Right forelimb (tissue), 1 donor: ENCODE results near the gene CYGB.
"Not testable (repeated sequence)": the region's sequence is repeated elsewhere in the genome, so short reads cannot be mapped to it uniquely, and the experiment has no call there.

Experiments used
- DNase-seq: peaks from one replicate; pipeline ENCODE4 v3.0.0-alpha.2; 2018

The CYGB gene

GRCh38 chr17:76535788-76536510, 1.6 kb downstream of the CYGB start:
- no peak for DNase-seq

GRCh38 chr17:76534831-76535732, 2.4 kb downstream of the CYGB start:
- DNase-seq, result no peak

GRCh38 chr17:76533640-76534359, 3.7 kb downstream of the CYGB start:
- not testable (repeated sequence) for DNase-seq

- DNase-seq, result no peak
Observed at GRCh38 chr17:76532072-76532651, 5.3 kb downstream of the CYGB start.

- DNase-seq, result no peak
Observed at GRCh38 chr17:76531486-76532038, 5.9 kb downstream of the CYGB start.

GRCh38 chr17:76530811-76531485, 6.6 kb downstream of the CYGB start:
- DNase-seq, result no peak

GRCh38 chr17:76530095-76530723, 7.3 kb downstream of the CYGB start:
- DNase-seq, result peak; percentile 81

GRCh38 chr17:76529224-76530094, 8.1 kb downstream of the CYGB start:
- peak; percentile 90 for DNase-seq

GRCh38 chr17:76528528-76529223, 8.8 kb downstream of the CYGB start:
- DNase-seq, result no peak

GRCh38 chr17:76528156-76528527, 9.4 kb downstream of the CYGB start:
- no peak for DNase-seq

GRCh38 chr17:76527430-76528111, 9.9 kb downstream of the CYGB start:
- no peak for DNase-seq

- not testable (repeated sequence) for DNase-seq
Observed at GRCh38 chr17:76527016-76527415, 10.5 kb downstream of the CYGB start.

GRCh38 chr17:76525513-76525833, 12.0 kb downstream of the CYGB start:
- not testable (repeated sequence) for DNase-seq

GRCh38 chr17:76524598-76525512, 12.7 kb downstream of the CYGB start:
- DNase-seq, result no peak

- peak; percentile 83 for DNase-seq
Observed at GRCh38 chr17:76523084-76524037, 14.1 kb downstream of the CYGB start.

- not testable (repeated sequence) for DNase-seq
Observed at GRCh38 chr17:76521683-76522082, 15.8 kb downstream of the CYGB start.

GRCh38 chr17:76521262-76521661, 16.2 kb downstream of the CYGB start:
- no peak for DNase-seq
